Transverse colon (tissue), 4 donors: Measurements from ENCODE around the gene GORAB.

Experiments
- EP300 ChIP-seq: sonication (generic); formaldehyde crosslinking; IDR thresholded peaks from one replicate; pipeline ENCODE4 v1.6.1; 2017; ENCODE audit warnings: antibody characterized with exemption, low read depth
- POLR2A ChIP-seq: fragments of 450-650 bp; IDR thresholded peaks from one replicate; pipeline ENCODE4 v1.6.1; 2016; ENCODE audit warnings: antibody characterized with exemption, mild to moderate bottlenecking, moderate library complexity
- POLR2AphosphoS5 ChIP-seq, 3 donors: sonication (generic); formaldehyde crosslinking; IDR thresholded peaks; one replicate each; pipeline ENCODE4 v1.6.1; 2016; ENCODE audit warnings: antibody characterized with exemption in 3 of 3
- TF ChIP-seq, protein P1 (sequence below), 5 experiments: fragments of 200-600 bp in 3 of 5; fragments of 450-650 bp in 2 of 5; sonication (generic) in 3 of 5; IDR thresholded peaks; 1 replicate in 2 of 5; 2 replicates in 3 of 5; pipeline ENCODE4 v1.5.1; 2016 to 2017; ENCODE audit warnings: antibody characterized with exemption in 5 of 5, inconsistent platforms in 3 of 5, mild to moderate bottlenecking in 2 of 5, moderate library complexity in 1 of 5

DNA sequence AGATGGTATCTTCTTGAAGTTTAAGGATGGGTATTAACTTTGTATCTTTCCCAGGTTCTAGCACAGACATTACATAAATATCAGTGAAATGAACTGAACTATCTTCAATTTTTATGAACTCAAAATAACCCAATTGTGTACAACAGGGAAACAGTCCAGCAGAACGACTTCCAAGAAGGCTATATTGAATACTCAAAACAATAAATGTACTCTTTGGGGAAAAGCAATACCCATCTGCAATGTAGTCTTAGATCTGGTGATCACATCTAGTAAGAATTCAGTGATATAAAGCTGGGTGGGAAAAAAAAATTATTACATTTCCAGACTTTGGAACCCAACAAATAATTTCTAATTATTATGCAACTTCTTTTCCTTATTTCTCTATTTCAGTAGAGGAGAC lies 33.1 kb upstream of the GORAB start:
- TF ChIP-seq, protein P1, sequence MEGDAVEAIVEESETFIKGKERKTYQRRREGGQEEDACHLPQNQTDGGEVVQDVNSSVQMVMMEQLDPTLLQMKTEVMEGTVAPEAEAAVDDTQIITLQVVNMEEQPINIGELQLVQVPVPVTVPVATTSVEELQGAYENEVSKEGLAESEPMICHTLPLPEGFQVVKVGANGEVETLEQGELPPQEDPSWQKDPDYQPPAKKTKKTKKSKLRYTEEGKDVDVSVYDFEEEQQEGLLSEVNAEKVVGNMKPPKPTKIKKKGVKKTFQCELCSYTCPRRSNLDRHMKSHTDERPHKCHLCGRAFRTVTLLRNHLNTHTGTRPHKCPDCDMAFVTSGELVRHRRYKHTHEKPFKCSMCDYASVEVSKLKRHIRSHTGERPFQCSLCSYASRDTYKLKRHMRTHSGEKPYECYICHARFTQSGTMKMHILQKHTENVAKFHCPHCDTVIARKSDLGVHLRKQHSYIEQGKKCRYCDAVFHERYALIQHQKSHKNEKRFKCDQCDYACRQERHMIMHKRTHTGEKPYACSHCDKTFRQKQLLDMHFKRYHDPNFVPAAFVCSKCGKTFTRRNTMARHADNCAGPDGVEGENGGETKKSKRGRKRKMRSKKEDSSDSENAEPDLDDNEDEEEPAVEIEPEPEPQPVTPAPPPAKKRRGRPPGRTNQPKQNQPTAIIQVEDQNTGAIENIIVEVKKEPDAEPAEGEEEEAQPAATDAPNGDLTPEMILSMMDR (IDR thresholded peaks at IDR 0.05) = no peak
- TF ChIP-seq POLR2A (no peak), POLR2AphosphoS5 (IDR thresholded peaks at IDR 0.05) (no peak), EP300 (no peak)
